Jurkat, Clone E6-1 (cell line): Measurements from ENCODE around the gene KRAS.

Source experiments
- DNase-seq: peaks from one replicate; pipeline ENCODE4 v3.0.0-alpha.2; 2011; ENCODE audit warnings: low read depth, low spot score
- H3K4me3 ChIP-seq: 2 replicates; pipeline ENCODE4 v1.5.1; 2011; ENCODE audit warnings: mild to moderate bottlenecking, low read length, control low read depth, moderate library complexity

KRAS gene

DNA sequence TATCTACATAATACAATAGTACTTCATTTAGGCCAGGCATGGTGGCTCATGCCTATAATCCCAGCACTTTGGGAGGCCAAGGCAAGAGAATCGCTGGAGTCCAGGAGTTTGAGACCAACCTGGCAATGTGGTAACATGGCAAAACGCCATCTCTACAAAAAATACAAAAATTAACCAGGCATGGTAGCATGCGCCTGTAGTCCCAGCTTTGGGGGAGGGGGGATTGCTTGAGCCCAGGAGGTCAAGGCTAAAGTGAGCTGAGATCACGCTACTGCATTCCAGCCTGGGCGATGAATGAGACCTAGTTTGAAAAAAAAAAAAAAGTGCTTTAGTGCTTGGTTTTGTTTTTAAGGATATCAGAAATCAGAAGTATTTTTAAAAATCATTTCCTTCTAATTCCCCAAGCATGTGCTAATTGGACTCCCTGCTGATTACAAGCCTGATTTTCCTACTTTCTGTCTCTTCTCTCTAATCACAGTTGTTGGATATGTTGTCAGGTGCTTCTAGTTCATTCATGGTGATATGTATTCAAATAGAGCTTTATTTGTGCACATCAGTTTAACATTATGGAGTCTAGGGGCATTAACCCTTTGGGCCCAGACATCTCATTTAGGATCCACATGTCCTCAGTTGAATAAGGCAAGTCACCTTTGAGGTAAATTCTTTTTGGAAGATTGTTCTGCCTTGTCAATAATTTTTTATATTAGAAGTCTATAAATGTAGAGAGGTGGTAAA is 7.0 kb upstream of the KRAS start:
- no peak for DNase-seq
- H3K4me3 ChIP-seq: no peak overlapping the region

GRCh38 chr12:25256826-25257225 is 6.1 kb upstream of the KRAS start:
- H3K4me3 ChIP-seq: no peak overlapping the region
- no peak for DNase-seq

DNA sequence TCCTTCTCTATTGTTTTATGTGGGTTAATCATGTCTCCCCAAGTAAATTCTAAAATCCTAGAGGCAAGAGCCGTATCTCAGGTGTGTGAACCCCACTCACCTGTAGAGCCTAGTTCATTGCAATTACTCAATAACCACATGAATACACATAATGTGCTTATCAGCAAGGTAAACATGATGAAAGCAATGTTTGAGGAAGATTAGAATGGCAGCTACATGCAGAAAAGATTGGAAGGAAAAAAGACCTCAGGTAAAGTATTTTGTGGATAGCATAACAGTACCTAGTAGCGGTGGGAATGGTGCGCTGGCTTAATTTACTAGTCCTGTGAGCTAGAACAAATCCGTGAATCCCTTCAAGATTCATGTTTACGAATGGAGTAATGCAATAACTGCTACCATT is 5.3 kb upstream of the KRAS start:
- no peak overlapping the region for H3K4me3 ChIP-seq
- DNase-seq: no peak

DNA sequence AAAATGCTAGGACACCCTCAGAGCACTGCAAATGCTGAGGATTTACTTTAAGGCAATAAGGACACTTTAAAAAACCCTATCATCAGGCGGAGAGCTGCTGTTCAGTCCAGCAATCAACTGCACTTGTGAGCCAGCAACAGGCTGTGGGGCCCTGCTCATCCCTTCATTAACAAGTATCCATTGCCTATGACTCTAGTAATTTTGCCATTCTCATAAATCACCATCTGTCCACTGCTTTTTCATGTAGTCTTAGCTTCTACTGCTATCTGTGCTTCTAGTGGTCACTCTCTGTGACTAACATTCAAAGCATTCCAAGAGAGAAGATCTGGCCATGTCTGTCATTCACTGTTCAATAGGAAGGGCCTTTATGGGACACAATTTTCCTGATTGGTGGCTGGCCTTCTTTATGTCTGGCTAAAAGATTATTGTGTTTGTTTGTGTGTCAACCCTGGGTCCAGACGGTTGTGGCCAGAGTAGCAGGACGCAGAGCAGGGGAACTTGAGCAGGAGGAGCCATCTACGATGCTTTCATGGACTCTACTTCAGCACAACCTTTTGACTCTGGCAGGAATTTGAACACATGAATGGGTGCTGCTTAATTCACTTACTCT is 3.6 kb upstream of the KRAS start:
- no peak for DNase-seq
- no peak overlapping the region for H3K4me3 ChIP-seq

- no peak for DNase-seq
- H3K4me3 ChIP-seq: no peak overlapping the region
Measured at GRCh38 chr12:25253371-25254068, 2.8 kb upstream of the KRAS start.

DNA sequence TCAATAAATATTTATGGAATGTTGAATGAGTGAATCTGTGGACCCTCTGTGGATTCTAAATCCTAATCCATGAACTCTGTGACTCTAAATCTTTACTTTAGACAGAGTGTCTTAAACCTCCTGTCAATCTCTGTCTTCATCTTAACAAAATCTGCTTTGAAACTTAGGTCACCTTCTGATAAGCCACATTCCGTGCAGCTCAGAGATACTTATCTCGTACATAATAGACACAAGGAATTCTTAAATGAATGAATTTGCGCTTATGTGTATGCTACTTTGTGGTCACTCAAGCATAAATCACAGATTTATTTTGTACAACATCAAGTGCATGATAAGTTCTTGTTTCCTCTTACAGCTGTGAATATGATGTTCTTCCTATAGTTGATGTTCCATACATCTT is 2.2 kb upstream of the KRAS start:
- no peak for DNase-seq
- no peak overlapping the region for H3K4me3 ChIP-seq

DNA sequence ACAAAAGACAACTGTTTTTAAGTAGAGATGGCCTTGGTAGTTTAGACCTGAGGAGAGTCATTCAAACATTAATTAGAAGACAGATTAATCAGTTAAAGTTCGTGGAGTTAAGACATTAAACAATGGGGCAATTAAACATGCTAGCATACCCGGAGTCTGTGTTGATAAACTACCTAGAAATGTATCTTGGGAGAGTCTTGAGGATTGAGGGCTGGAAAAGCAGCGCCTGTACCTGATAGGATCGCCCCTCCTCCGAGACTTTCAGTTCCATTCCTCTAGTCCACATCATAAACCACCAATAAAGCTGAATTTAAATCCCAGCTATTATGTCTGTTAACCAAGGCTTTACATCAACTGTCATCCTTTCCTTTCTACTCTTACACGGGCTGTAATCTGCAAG is 1.0 kb upstream of the KRAS start:
- peak overlapping the region; percentile 56 for H3K4me3 ChIP-seq
- DNase-seq: no peak

GRCh38 chr12:25249931-25250738 is 594 bp downstream of the KRAS start:
- peak overlapping the region; percentile 82 for H3K4me3 ChIP-seq
- no peak for DNase-seq

- no peak overlapping the region for H3K4me3 ChIP-seq
- DNase-seq: no peak
Measured at GRCh38 chr12:25248732-25249131, 2.0 kb downstream of the KRAS start.

GRCh38 chr12:25248137-25248536 is 2.6 kb downstream of the KRAS start:
- no peak overlapping the region for H3K4me3 ChIP-seq

GRCh38 chr12:25245491-25245890 is 5.2 kb downstream of the KRAS start:
- DNase-seq: no peak
- no peak overlapping the region for H3K4me3 ChIP-seq

More at GRCh38 chr12:25248137-25248536, 2.6 kb downstream of the KRAS start:
- DNase-seq: no peak

DNA sequence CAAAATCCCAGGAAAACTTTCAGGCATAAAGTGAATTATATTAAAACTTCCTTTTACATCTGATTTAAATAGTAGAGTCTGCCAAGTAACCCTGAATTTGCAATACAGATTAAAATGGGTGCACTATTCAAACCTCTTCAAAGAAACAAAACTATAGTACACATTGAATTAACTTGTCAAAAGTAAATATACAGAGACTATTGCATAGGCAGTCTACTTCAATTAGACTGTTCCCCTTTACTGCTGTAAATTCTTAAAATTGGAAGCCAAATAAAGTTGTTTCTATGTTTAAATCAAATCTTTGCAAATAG is 7.1 kb downstream of the KRAS start:
- no peak overlapping the region for H3K4me3 ChIP-seq
- DNase-seq: no peak

DNA sequence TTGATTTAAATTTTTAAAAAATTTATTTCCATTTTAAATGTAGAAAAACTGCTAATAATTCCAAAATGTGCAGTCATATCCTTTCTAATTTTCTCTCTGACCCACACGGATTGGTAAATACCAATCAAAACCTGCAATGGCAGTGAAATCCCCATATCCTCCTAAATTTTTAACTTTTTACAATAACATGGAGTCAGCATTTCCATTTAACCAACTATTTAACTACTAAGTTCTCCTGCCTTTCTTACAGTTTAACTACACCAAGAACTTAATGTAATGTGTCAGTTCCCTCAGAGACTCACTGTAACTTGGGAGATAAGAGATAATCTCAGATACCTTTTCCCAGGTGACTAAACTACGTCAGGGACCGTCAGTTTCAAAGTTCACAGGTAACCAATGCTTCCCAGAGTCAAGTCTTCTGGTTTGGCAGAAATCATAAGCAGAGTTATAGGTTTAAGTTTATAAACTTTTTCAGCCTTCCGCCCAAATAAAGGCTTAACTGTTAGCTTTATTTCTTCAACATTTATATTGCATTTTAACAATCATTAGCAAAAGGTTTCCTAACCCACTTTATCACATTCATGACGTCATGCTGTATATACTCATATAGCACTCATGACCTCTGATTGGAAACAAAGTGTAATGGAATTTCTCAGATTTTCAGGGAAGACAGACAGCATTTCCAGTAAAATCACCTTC is 7.6 kb downstream of the KRAS start:
- no peak for DNase-seq
- no peak overlapping the region for H3K4me3 ChIP-seq

GRCh38 chr12:25241167-25242020 is 9.3 kb downstream of the KRAS start:
- peak; percentile 45 for DNase-seq
- no peak overlapping the region for H3K4me3 ChIP-seq

DNA sequence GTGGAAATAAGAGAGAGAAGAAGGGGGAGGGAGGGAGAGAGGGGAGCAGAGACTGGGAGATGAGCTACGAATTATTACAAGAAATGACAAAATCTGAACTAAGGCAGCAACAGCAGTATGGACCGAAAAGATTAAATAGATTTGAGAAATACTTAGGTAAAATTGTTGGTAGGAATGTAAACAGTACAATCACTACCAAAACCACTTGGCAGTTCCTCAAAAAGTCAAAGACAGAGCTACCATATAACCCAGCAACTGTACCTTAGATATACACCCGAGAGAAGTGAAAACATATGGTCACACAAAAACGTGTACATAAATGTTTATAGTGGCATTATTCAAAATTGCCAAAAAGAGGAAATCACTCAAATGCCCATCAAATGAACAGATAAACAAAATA is 14.1 kb downstream of the KRAS start:
- no peak for DNase-seq
- no peak overlapping the region for H3K4me3 ChIP-seq

- DNase-seq: no peak
- H3K4me3 ChIP-seq: no peak overlapping the region
Measured at GRCh38 chr12:25236190-25236589, 14.5 kb downstream of the KRAS start.

GRCh38 chr12:25213338-25213737 is 37.4 kb downstream of the KRAS start:
- no peak overlapping the region for H3K4me3 ChIP-seq
- no peak for DNase-seq

DNA sequence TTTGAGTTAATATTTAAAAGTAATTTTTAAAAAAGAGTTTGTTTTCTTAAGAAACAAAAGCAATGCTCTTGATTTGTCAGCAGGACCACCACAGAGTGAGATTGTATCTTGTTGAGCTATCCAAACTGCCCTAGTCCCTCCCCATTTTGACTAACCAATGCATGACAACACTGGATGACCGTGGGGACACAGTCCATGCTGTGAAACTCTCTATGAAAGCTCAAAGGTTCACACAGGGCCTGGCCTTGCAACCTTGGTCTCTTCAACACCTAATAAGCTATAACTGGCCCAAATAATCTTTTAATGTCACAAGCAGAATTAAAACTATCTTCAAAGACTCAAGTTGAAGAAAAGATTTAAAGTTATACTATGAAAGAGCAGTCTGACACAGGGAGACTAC is 42.2 kb downstream of the KRAS start:
- no peak overlapping the region for H3K4me3 ChIP-seq
- DNase-seq: no peak
